ENCODE results near the gene RSRC2. TPM values are rescaled to one million over a fixed set of nuclear protein-coding genes. Genes with fewer than 3 reads are reported as not detected.
"Not testable (repeated sequence)": the region's sequence is repeated elsewhere in the genome, so short reads cannot be mapped to it uniquely, and the experiment has no call there.

The RSRC2 gene
- total RNA-seq: 30.4 and 66.5 TPM in 2 replicates

- DNase-seq (ENCODE audit: low read depth): peak; percentile 99
These were observed at the start of gene RSRC2, which contains the start of gene KNTC1 for GRCh38 chr12:122526683-122527477. Gene RSRC2, minus strand, starts transcription at chr12:122526936. Its CDS starts 83 bp downstream, at chr12:122526853. Gene KNTC1, plus strand, starts transcription at chr12:122527249. Its CDS starts 2,815 bp downstream, at chr12:122530064.

GRCh38 chr12:122571821-122572220 lies 45.1 kb upstream of the RSRC2 start:
- no peak for DNase-seq (ENCODE audit: low read depth)

- DNase-seq (ENCODE audit: low read depth): peak; percentile 15
These were observed 43.3 kb upstream of the RSRC2 start for GRCh38 chr12:122570006-122570405.

GRCh38 chr12:122569288-122569687 lies 42.6 kb upstream of the RSRC2 start:
- no peak for DNase-seq (ENCODE audit: low read depth)

DNA sequence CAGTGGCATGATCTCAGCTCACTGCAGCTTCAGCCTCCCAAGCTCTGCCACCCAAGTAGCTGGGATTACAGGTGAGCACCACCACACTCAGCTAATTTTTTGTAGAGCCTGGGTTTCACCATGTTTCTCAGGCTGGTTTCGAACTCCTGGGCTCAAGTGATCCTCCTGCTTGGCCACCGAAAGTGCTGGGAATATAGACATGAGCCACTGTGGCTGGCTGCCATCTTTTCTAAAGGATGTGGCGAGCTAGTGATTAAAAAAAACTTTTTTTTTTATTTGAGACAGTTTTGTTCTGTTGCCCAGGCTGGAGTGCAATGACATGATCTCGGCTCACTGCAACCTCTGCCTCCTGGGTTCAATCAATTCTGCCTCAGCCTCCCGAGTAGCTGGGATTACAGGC lies 40.1 kb upstream of the RSRC2 start:
- DNase-seq (ENCODE audit: low read depth): not testable (repeated sequence)

GRCh38 chr12:122563361-122563760 lies 36.6 kb upstream of the RSRC2 start:
- DNase-seq (ENCODE audit: low read depth): no peak

DNA sequence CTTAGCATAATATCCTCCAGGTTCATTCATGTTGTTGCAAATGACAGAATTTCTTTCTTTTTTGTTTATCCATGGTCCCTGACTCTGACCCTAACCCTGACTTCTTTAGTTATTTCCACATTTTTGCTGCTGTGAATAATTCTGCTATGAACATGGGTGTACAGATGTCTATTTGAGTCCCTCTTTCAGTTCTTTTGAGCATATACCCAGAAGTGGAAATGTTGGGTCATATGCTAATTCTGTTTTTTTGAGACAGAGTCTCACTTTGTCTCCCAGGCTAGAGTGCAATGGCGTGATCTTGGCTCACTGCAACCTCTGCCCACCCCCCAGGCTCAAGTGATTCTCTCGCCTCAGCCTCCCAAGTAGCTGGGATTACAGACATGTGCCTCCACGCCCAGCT lies 33.4 kb upstream of the RSRC2 start:
- DNase-seq (ENCODE audit: low read depth): no peak

DNA sequence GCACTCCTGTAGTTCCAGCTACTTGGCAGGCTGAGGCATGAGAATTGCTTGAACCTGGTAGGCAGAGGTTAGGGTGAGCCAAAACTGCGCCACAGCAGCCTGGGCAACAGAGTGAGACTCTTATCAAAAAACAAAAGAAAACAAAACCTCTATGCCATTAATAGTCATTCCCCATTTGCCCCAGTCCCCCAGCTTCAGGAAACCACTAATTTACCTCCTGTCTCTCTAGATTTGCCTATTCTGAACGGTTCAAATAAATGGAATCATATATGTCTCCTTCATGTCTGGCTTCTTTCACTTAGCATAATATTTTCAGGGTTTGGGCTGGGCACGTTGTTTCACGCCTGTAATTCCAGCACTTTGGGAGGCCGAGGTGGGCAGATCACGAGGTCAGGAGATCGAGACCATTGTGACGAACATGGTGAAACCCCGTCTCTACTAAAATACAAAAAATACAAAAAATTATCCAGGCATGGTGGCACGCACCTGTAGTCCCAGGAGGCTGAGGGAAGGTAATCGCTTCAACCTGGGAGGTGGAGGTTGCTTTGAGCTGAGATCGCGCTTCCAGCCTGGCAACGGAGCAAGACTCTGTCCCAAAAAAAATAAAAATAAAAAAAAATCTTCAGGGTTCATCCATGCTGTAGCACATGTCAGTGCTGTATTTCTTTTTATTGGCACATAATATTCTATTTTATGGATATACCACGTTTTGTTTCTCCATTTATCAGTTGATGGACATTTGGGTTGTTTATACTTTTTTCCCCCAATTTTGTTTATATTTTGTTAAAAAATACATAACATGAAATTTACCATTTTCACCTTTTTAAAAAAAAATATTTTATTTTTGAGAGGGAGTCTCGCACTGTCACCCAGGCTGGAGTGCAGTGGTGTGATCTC lies 32.3 kb upstream of the RSRC2 start:
- DNase-seq (ENCODE audit: low read depth): no peak

GRCh38 chr12:122547330-122547729 lies 20.6 kb upstream of the RSRC2 start:
- no peak for DNase-seq (ENCODE audit: low read depth)

DNA sequence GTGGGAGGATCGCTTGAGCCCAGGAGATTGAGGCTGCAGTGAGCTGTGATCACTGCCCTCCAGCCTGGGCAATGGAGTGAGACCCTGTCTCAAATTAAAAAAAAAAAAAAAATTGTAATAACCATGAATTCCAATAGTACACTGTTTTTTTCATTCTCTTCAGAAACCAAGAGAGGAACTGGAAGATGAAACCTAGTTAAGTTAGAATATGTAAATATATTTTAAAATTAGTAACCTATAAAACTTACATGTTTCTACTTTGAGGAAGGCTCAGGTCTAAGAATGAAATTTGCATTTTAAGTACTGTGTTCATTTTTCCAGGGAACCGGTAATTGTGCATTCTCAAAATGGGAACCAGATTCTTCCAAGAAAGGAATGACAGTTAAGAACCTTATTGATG lies 19.1 kb upstream of the RSRC2 start:
- no peak for DNase-seq (ENCODE audit: low read depth)

DNA sequence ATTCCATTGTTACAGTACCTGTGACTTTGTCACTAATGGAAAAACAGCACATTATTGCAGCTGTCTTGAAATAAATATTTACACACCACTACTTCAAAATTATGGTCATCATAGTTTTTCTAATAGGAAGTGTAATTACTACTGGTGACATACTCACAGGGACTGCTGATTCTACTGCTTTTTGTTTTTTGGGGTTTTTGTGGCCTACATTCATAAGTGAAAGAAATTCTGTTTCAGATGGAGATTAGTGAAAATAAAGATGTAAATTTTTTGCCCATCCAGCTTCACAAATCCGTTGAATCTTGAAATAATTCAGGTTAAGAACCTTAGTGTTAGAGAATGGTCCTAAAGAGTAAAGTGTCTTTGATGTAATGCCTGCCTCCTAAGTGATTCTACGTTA lies 17.8 kb upstream of the RSRC2 start:
- no peak for DNase-seq (ENCODE audit: low read depth)

DNA sequence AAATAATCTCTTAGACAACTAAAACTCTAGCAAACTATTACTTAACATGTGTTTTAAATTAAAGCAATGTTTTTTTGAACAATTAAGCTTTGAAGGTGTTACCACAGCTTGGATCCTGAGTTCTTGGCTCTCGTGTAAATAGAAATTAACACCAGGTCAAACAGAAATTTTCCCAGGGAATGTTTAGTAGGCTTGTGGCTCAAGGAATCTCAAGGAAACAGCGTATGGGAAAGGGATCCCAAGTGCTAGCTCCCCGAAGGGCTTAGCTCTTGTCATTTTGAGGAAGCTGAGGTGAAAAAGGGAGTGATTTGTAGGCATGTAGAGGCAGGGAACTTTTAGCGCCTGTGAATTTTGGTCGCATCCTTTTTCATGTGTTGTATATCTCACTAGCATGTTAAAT lies 11.8 kb upstream of the RSRC2 start:
- no peak for DNase-seq (ENCODE audit: low read depth)

DNA sequence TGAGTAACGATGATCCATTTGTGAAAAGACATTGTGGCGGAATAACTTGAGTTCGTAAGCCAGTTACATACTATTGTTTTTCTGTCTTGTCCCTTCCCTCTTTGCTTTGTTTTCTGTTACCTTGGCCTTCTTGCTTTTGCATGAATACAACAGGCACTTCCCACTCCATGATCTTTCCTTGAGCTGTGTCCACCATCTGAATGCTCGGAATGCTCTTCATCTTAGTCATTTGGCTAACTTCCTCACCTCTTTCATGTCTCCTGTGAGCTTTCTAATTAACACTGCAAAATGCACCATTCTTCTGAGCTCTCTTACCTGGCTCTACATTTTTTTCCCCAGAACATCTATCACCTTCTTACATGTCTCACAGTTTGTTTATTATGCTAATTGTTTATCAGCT lies 10.3 kb upstream of the RSRC2 start:
- no peak for DNase-seq (ENCODE audit: low read depth)

GRCh38 chr12:122533856-122534255 lies 7.1 kb upstream of the RSRC2 start:
- DNase-seq (ENCODE audit: low read depth): no peak

- no peak for DNase-seq (ENCODE audit: low read depth)
These were observed 2.3 kb upstream of the RSRC2 start for GRCh38 chr12:122528992-122529391.

GRCh38 chr12:122528582-122528981 lies 1.8 kb upstream of the RSRC2 start:
- no peak for DNase-seq (ENCODE audit: low read depth)

- DNase-seq (ENCODE audit: low read depth): peak; percentile 16
These were observed 775 bp upstream of the RSRC2 start for GRCh38 chr12:122527478-122527944.

- no peak for DNase-seq (ENCODE audit: low read depth)
These were observed 2.7 kb downstream of the RSRC2 start for GRCh38 chr12:122523846-122524718.

DNA sequence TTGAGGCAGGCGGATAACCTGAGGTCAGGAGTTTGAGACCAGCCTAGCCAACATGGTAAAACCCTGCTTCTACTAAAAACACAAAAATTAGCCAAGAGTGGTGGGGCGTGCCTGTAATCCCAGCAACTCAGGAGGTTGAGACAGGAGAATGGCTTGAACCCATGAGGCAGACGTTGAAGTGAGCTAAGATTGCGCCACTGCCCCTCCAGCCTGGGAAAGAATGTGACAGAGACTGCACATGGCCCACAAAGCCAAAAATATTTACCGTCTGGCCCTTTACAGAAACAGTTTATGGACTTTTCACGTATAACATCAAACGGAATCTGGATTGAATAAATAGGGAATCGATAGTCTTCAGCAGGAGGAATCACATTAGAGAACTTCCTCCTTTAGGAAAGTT lies 3.5 kb downstream of the RSRC2 start:
- peak; percentile 38 for DNase-seq (ENCODE audit: low read depth)

- DNase-seq (ENCODE audit: low read depth): no peak
These were observed 6.1 kb downstream of the RSRC2 start for GRCh38 chr12:122520676-122521075.

DNA sequence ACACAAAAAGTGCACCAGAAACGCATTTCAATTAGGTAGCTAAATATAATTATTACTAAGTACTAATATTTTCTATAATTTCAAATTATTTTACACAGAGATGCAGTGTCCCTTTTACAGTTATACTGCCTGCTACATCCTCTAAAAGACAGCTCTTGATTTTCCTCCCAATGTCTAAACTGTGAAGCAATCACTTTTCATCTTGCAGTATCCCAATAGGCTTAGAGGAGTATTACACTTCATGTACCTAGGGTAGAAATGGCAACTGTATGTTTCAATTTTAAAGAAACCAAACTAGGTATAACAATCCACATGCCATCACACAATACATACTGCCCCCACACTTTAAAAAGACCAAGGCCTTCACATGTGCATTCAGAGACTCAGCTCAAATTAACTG lies 7.3 kb downstream of the RSRC2 start:
- DNase-seq (ENCODE audit: low read depth): no peak

DNA sequence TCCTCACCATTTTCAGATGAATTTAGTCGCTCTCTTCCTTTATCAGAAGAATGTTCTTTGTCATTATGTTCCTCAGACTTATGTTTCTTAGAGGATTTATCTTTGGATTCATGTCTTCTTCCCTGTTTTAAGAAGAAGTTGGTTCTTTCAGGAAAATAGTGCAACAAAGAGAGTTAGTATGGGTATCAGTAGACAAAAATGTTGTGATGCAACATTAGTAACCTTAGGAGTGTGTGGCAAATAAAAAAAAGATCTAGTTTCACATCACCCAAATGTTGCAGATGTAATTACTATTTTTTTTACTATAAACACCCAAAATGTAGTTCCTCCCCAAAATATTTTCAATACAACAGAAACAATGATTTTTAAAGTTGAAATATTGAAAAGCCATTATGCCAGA lies 7.8 kb downstream of the RSRC2 start:
- no peak for DNase-seq (ENCODE audit: low read depth)
